Measurements from ENCODE around the gene MDM2.

DNA sequence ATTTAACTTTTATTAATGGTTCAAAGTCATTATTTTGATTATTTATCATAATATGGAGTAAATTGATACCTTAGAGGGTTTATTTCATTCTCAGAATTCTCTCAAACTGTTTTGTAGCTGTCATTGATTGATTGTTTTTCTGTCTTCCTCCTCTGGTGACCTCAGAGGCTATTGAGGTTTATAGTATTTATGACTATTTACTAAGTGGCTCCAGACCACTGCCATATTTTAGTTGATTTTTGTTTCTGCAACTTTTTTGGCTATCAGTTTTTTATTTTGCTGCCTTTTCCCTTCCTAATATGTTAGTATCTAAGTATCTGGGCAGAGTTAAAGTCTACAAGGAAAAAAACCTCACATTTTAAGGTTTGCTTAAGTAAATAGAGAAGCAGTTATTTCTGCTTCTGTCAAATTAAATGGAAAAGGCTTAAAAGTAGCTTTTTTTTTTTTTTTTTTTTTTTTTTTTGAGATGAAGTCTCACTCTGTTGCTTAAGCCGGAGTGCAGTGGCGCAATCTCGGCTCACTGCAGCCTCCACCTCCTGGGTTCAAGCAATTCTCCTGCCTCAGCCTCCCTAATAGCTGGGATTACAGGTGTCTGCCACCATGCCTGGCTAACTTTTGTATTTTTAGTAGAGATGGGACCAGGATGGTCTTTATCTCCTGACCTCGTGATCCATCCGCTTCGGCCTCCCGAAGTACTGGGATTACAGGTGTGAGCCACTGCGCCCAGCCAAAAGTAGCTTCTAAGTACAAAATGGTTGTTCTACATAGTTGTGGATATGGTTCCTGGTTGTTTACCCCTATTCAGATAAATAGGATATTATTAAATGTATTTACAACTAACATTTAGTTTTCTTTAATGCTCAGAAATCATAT is 8.2 kb downstream of the MDM2 start:
- TF ChIP-seq CTCF (conservative IDR thresholded peaks at IDR 0.05; ENCODE audit: low read length) = no peak
- TF ChIP-seq EZH2phosphoT487 (IDR thresholded peaks at IDR 0.05; ENCODE audit: borderline replicate concordance, low read depth, low read length) = no peak

Measured in OCI-LY7 (cell line).